CD4-positive, CD25-positive, alpha-beta regulatory T cell (primary cell): ENCODE results near the gene SLC39A1. TPM values are rescaled to one million over a fixed set of nuclear protein-coding genes. Genes with fewer than 3 reads are reported as not detected.

Experiments
- ATAC-seq, 2 donors: fragments of 150-1000 bp; cut with Tn5 transposase; one replicate each; pipeline ENCODE4 v1.10.0; 2021; ENCODE audit warnings: low read depth in 2 of 2, moderate number of reproducible peaks in 2 of 2, moderate library complexity in 1 of 2
- DNase-seq, 3 donors: peaks; one replicate each; pipeline versions ENCODE4 v3.0.0 to v3.0.0-alpha.2; 2012 to 2022; ENCODE audit warnings: mixed read lengths in 1 of 3
- H3K27ac ChIP-seq: one replicate; pipeline ENCODE4 v1.7.0; 2013; ENCODE audit warnings: mild to moderate bottlenecking, low read length; ENCODE audit not compliant: insufficient read depth, poor library complexity, severe bottlenecking
- H3K27me3 ChIP-seq: one replicate; pipeline ENCODE4 v1.7.0; 2013; ENCODE audit warnings: low read length; ENCODE audit not compliant: control insufficient read depth, insufficient read depth
- H3K36me3 ChIP-seq: one replicate; pipeline ENCODE4 v1.7.0; 2013; ENCODE audit warnings: mild to moderate bottlenecking, low read length, moderate library complexity; ENCODE audit not compliant: control insufficient read depth, insufficient read depth
- H3K4me1 ChIP-seq: 2 replicates; pipeline ENCODE4 v1.7.0; 2013; ENCODE audit warnings: mild to moderate bottlenecking, low read length; ENCODE audit not compliant: insufficient read depth, control insufficient read depth, poor library complexity, severe bottlenecking
- H3K4me3 ChIP-seq: one replicate; pipeline ENCODE4 v1.7.0; 2013; ENCODE audit warnings: low read depth, mild to moderate bottlenecking, low read length, moderate library complexity
- H3K9me3 ChIP-seq, 2 experiments: 1 replicate in 1 of 2; 2 replicates in 1 of 2; pipeline ENCODE4 v1.7.0; 2013; ENCODE audit warnings: low read length in 2 of 2, mild to moderate bottlenecking in 1 of 2, moderate library complexity in 1 of 2; ENCODE audit not compliant: control insufficient read depth in 2 of 2
- H3K27ac Mint-ChIP-seq, 3 donors: one replicate each; pipeline ENCODE4 v1.8.0; 2020 to 2022; ENCODE audit warnings: mild to moderate bottlenecking in 3 of 3, mixed read lengths in 3 of 3, moderate library complexity in 2 of 3
- H3K27me3 Mint-ChIP-seq: one replicate; pipeline ENCODE4 v1.8.0; 2022; ENCODE audit warnings: mild to moderate bottlenecking, mixed read lengths
- H3K36me3 Mint-ChIP-seq: one replicate; pipeline ENCODE4 v1.8.0; 2020; ENCODE audit warnings: mixed read lengths
- H3K4me1 Mint-ChIP-seq, 4 donors: one replicate each; pipeline ENCODE4 v1.8.0; 2020 to 2022; ENCODE audit warnings: mixed read lengths in 4 of 4, mild to moderate bottlenecking in 1 of 4
- H3K4me3 Mint-ChIP-seq, 4 donors: one replicate each; pipeline ENCODE4 v1.8.0; 2020 to 2022; ENCODE audit warnings: mild to moderate bottlenecking in 4 of 4, mixed read lengths in 4 of 4, moderate library complexity in 3 of 4
- H3K9me3 Mint-ChIP-seq, 7 donors: one replicate each; pipeline ENCODE4 v1.8.0; 2020 to 2022; ENCODE audit warnings: mixed read lengths in 7 of 7, mild to moderate bottlenecking in 3 of 7, moderate library complexity in 2 of 7
- polyA plus RNA-seq, 4 donors: library from polyadenylated mRNA; unstranded; fragments of 300-500 nt; fragmentation: Illumina TruSeq; gene quantifications; one replicate each; pipeline ENCODE4 v1.2.3, GENCODE V29; 2021
- total RNA-seq: library from RNA; stranded (reverse); gene quantifications from one replicate; pipeline ENCODE4 v1.2.3, GENCODE V29; 2022

The SLC39A1 gene
- total and polyA plus RNA-seq, 5 donors from 2014 or later = 15.8 to 42.1 (median 35.0) TPM

GRCh38 chr1:153956997-153957715 is 6.2 kb downstream of the SLC39A1 start:
- H3K27me3 Mint-ChIP-seq = no peaks in the 10 kb centered on the region
- H3K4me3 Mint-ChIP-seq = peak overlapping the region; percentile 97 to 99 (median 98)
- H3K4me1 ChIP-seq = peaks cover 39% of the 10 kb centered on the region
- DNase-seq (no peak), ATAC-seq (no peak)
- peak overlapping the region; percentile 97 to 99 (median 98) for H3K27ac Mint-ChIP-seq
- H3K9me3 Mint-ChIP-seq = no peaks in the 10 kb centered on the region
- H3K4me1 Mint-ChIP-seq = peaks cover 4 to 74% (median 44%) of the 10 kb centered on the region in 4 donors
- peak overlapping the region; percentile 94 for H3K27ac ChIP-seq
- peak overlapping the region; percentile 97 for H3K4me3 ChIP-seq
- no peaks in the 10 kb centered on the region for H3K27me3 ChIP-seq
- H3K36me3 Mint-ChIP-seq = peaks cover 11% of the 10 kb centered on the region
- H3K9me3 ChIP-seq = no peaks in the 10 kb centered on the region
- peaks cover 32% of the 10 kb centered on the region for H3K36me3 ChIP-seq

- Mint-ChIP-seq H3K27me3 (no peaks in the 10 kb centered on the region), H3K36me3 (peaks cover 25% of the 10 kb centered on the region), H3K4me1 (peaks cover 4 to 73% (median 40%) of the 10 kb centered on the region in 4 donors), H3K4me3 (peak overlapping the region in 1 of 4 donors; percentile 78), H3K9me3 (no peaks in the 10 kb centered on the region), H3K27ac (peak overlapping the region in 1 of 3 donors; percentile 89)
- no peak for DNase-seq
- no peak overlapping the region for H3K4me3 ChIP-seq
- peaks cover 51% of the 10 kb centered on the region for H3K36me3 ChIP-seq
- no peaks in the 10 kb centered on the region for H3K9me3 ChIP-seq
- no peak overlapping the region for H3K27ac ChIP-seq
- no peak for ATAC-seq
- H3K4me1 ChIP-seq = peaks cover 37% of the 10 kb centered on the region
- H3K27me3 ChIP-seq = no peaks in the 10 kb centered on the region
Observed at GRCh38 chr1:153954826-153955225, 8.5 kb downstream of the SLC39A1 start.

GRCh38 chr1:153953859-153954365 is 9.4 kb downstream of the SLC39A1 start:
- Histone ChIP-seq H3K36me3 (peaks cover 57% of the 10 kb centered on the region), H3K27ac (no peak overlapping the region)
- H3K4me1 Mint-ChIP-seq = peaks cover 4 to 66% (median 39%) of the 10 kb centered on the region in 4 donors

GRCh38 chr1:153951801-153952200 is 11.5 kb downstream of the SLC39A1 start:
- DNase-seq = no peak
- Histone ChIP-seq H3K36me3 (peaks cover 71% of the 10 kb centered on the region), H3K27me3 (no peaks in the 10 kb centered on the region), H3K4me1 (peaks cover 27% of the 10 kb centered on the region), H3K27ac (peak overlapping the region; percentile 43), H3K9me3 (no peaks in the 10 kb centered on the region), H3K4me3 (no peak overlapping the region)
- H3K9me3 Mint-ChIP-seq = no peaks in the 10 kb centered on the region
- H3K4me1 Mint-ChIP-seq = peaks cover under 1 to 56% (median 26%) of the 10 kb centered on the region in 4 donors
- peak overlapping the region in 2 of 3 donors; percentile 73 to 74 for H3K27ac Mint-ChIP-seq
- no peaks in the 10 kb centered on the region for H3K27me3 Mint-ChIP-seq
- no peak overlapping the region for H3K4me3 Mint-ChIP-seq
- peaks cover 25% of the 10 kb centered on the region for H3K36me3 Mint-ChIP-seq
- ATAC-seq = no peak

More at GRCh38 chr1:153953859-153954365, 9.4 kb downstream of the SLC39A1 start:
- H3K36me3 Mint-ChIP-seq = peaks cover 25% of the 10 kb centered on the region
- no peaks in the 10 kb centered on the region for H3K27me3 ChIP-seq
- ATAC-seq (no peak), DNase-seq (no peak)
- no peaks in the 10 kb centered on the region for H3K9me3 Mint-ChIP-seq
- no peaks in the 10 kb centered on the region for H3K9me3 ChIP-seq
- peaks cover 37% of the 10 kb centered on the region for H3K4me1 ChIP-seq
- H3K27me3 Mint-ChIP-seq = no peaks in the 10 kb centered on the region
- peak overlapping the region; percentile 0 to 84 (median 51) for H3K4me3 Mint-ChIP-seq
- H3K27ac Mint-ChIP-seq = peak overlapping the region; percentile 78 to 89 (median 78)
- H3K4me3 ChIP-seq = no peak overlapping the region

- no peak for ATAC-seq
- no peak for DNase-seq
- no peaks in the 10 kb centered on the region for H3K9me3 Mint-ChIP-seq
- peaks cover 25% of the 10 kb centered on the region for H3K36me3 Mint-ChIP-seq
- H3K4me1 ChIP-seq = peaks cover 23% of the 10 kb centered on the region
- no peaks in the 10 kb centered on the region for H3K27me3 ChIP-seq
- H3K27ac Mint-ChIP-seq = peak overlapping the region in 1 of 3 donors; percentile 56
- H3K27me3 Mint-ChIP-seq = no peaks in the 10 kb centered on the region
- peaks cover 71% of the 10 kb centered on the region for H3K36me3 ChIP-seq
- H3K27ac ChIP-seq = no peak overlapping the region
- no peak overlapping the region for H3K4me3 ChIP-seq
- H3K4me1 Mint-ChIP-seq = peaks cover 0 to 52% (median 21%) of the 10 kb centered on the region in 4 donors
- H3K9me3 ChIP-seq = no peaks in the 10 kb centered on the region
- H3K4me3 Mint-ChIP-seq = peak overlapping the region in 1 of 4 donors; percentile 85
Observed at GRCh38 chr1:153951183-153951582, 12.2 kb downstream of the SLC39A1 start.

- ATAC-seq (peak; percentile 60 to 65), DNase-seq (peak; percentile 66 to 85 (median 73))
- peak within 1 kb of the TSS; percentile 91 for H3K27ac ChIP-seq
- Mint-ChIP-seq H3K27me3 (peaks cover 6% of the 10 kb centered on the region), H3K4me1 (peaks cover 0 to 48% (median 27%) of the 10 kb centered on the region in 4 donors), H3K36me3 (peaks cover 31% of the 10 kb centered on the region), H3K27ac (peak within 1 kb of the TSS; percentile 94 to 97 (median 95)), H3K9me3 (no peaks in the 10 kb centered on the region), H3K4me3 (peak within 1 kb of the TSS; percentile 95 to 99 (median 97))
- no peaks in the 10 kb centered on the region for H3K9me3 ChIP-seq
- peak within 1 kb of the TSS; percentile 91 for H3K4me3 ChIP-seq
- peaks cover 42% of the 10 kb centered on the region for H3K4me1 ChIP-seq
- no peaks in the 10 kb centered on the region for H3K27me3 ChIP-seq
- H3K36me3 ChIP-seq = peaks cover 54% of the 10 kb centered on the region
Observed at GRCh38 chr1:153946622-153947241, 16.6 kb downstream of the SLC39A1 start, which contains the start of gene DENND4B. DENND4B (minus strand) TSS chr1:153946718; CDS start chr1:153944374, 2,344 bp downstream.

- peak overlapping the region; percentile 94 to 97 (median 95) for H3K27ac Mint-ChIP-seq
- H3K4me1 Mint-ChIP-seq = peaks cover 0 to 52% (median 27%) of the 10 kb centered on the region in 4 donors
- peak; percentile 73 to 90 (median 74) for DNase-seq
Observed at GRCh38 chr1:153945795-153946621, 17.3 kb downstream of the SLC39A1 start.

More at GRCh38 chr1:153945795-153946621, 17.3 kb downstream of the SLC39A1 start:
- Mint-ChIP-seq H3K36me3 (peaks cover 29% of the 10 kb centered on the region), H3K27me3 (peaks cover 6% of the 10 kb centered on the region), H3K4me3 (peak overlapping the region; percentile 95 to 99 (median 97)), H3K9me3 (no peaks in the 10 kb centered on the region)
- ATAC-seq = peak; percentile 54 to 57
- Histone ChIP-seq H3K27ac (peak overlapping the region; percentile 91), H3K4me3 (peak overlapping the region; percentile 91), H3K36me3 (peaks cover 54% of the 10 kb centered on the region), H3K27me3 (no peaks in the 10 kb centered on the region), H3K4me1 (peaks cover 42% of the 10 kb centered on the region), H3K9me3 (no peaks in the 10 kb centered on the region)
